Skeletal muscle satellite cell (primary cell): Measurements from ENCODE around the gene MYOF.
"Not testable (repeated sequence)": the region's sequence is repeated elsewhere in the genome, so short reads cannot be mapped to it uniquely, and the experiment has no call there.

Source experiments
- H3K27me3 ChIP-seq: 2 replicates; pipeline ENCODE4 v1.7.0; 2013; ENCODE audit warnings: low read length; ENCODE audit not compliant: control insufficient read depth, insufficient read depth
- H3K36me3 ChIP-seq: 2 replicates; pipeline ENCODE4 v1.7.0; 2013; ENCODE audit warnings: mild to moderate bottlenecking, control low read depth, low read length; ENCODE audit not compliant: insufficient read depth
- H3K4me1 ChIP-seq: 2 replicates; pipeline ENCODE4 v1.7.0; 2013; ENCODE audit warnings: low read length; ENCODE audit not compliant: control insufficient read depth, insufficient read depth
- H3K4me2 ChIP-seq: 2 replicates; pipeline ENCODE4 v1.7.0; 2013; ENCODE audit warnings: mild to moderate bottlenecking, low read length
- H3K4me3 ChIP-seq: 2 replicates; pipeline ENCODE4 v1.7.0; 2013; ENCODE audit warnings: low read length
- H3K9ac ChIP-seq: 2 replicates; pipeline ENCODE4 v1.7.0; 2013; ENCODE audit warnings: mild to moderate bottlenecking, low read depth, low read length, moderate library complexity
- H3K9me3 ChIP-seq: replicated peaks from 2 replicates; pipeline ENCODE4 v1.7.0; 2013; ENCODE audit warnings: mild to moderate bottlenecking, control low read depth, low read length

MYOF gene

DNA sequence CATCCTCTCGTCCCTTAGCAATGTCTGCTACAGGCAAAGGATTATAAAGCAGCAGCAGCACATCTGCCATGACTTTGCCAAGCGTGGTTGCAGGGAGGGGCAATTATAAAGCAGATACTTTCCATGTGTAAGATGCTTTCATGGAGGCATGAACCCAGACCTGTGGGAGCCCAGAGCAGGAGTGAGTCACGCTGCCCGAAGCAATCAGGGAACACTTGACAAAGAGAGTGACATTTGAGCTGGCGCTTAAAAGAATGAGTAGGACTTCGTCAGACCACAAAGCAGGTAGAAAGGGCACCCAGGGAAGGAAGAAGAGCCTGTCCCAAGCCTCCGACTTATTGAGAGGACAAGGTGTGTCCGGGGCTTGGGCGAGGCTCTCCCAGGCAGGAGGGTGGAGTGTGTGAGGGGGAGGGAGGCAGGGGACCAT lies 147.2 kb downstream of the MYOF start:
- Histone ChIP-seq H3K27me3 (no peaks in the 10 kb centered on the region), H3K4me1 (peaks cover 10% of the 10 kb centered on the region), H3K9me3 (no peaks in the 10 kb centered on the region), H3K4me3 (no peak overlapping the region), H3K4me2 (no peak overlapping the region), H3K9ac (no peak overlapping the region), H3K36me3 (peaks cover 89% of the 10 kb centered on the region)

DNA sequence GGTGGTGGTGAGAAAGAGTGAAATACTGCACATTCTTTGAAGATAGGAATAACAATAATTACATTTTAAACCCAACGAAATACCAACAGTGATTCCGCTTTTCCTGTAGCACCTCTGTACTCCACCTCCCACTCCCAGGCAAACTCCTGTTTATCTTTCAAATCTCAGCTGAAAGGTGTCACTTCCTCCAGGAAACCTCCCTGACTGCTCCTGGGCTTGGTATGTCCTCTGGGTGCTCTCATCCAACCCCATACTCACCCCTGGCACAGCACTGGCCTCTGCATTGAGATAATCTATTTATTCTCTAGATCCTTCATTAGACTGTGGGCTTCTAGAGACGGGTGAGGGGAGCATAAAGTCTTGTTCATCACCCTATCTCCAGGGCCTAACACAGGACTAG lies 148.0 kb downstream of the MYOF start:
- H3K27me3 ChIP-seq, result no peaks in the 10 kb centered on the region
- H3K36me3 ChIP-seq, result peaks cover 92% of the 10 kb centered on the region
- H3K9me3 ChIP-seq, result no peaks in the 10 kb centered on the region
- no peak overlapping the region for H3K4me2 ChIP-seq
- H3K9ac ChIP-seq, result no peak overlapping the region
- no peak overlapping the region for H3K4me3 ChIP-seq
- H3K4me1 ChIP-seq, result peaks cover 10% of the 10 kb centered on the region

DNA sequence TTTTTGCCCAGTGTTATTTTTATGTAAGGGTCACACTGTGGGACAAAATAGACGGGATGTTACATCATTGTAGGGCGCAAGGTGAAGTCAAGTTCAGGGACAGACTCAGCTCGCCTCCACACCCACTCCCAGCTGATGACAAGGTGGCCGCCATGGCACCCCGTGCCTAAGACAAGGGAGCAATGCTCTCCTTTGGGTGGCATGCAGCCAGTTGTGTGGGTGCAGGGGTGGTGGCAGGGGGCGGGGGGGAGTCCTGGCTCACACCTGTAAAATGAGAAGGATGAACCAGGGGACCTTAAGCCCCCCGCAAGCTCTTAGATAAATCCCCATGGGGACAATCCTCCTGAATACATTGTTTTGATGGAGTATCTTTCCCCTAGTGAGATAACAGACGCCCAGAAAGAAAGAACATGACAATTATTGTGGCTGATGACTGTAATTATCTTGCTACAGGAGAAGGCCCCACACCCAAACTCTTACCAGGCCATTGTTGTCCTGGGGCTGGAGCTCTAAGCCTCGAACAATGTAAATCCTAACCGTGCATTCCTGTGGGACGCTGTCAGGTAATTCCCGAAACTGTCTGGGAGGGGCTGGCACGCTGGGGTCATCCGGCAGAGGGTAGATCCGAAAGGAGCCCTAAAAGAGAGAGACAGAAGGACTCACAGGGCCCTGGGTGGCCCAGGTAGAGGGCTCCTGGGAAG lies 148.7 kb downstream of the MYOF start:
- H3K4me1 ChIP-seq, result peaks cover 10% of the 10 kb centered on the region
- H3K27me3 ChIP-seq, result no peaks in the 10 kb centered on the region
- no peak overlapping the region for H3K9ac ChIP-seq
- no peak overlapping the region for H3K4me2 ChIP-seq
- peaks cover 93% of the 10 kb centered on the region for H3K36me3 ChIP-seq
- no peaks in the 10 kb centered on the region for H3K9me3 ChIP-seq
- no peak overlapping the region for H3K4me3 ChIP-seq

DNA sequence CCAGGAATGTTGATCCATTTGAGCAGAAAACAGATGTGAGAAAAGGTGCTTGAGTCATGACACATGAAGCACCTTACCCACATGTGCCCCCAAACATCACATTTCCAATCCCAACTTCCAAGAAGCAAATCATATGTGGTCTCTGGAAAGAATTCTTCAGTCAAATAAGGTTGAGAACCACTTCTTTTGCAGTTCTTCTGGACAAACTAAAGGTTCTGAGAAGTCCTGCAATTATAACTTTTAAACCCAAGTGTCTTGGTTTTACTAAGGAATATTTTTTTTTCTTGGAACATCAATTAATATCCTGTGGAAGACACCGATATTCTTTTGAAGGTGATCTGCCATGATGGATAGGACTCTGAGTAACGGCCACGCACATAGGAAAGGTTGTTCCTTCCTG lies 151.3 kb downstream of the MYOF start:
- Histone ChIP-seq H3K9me3 (no peaks in the 10 kb centered on the region), H3K4me3 (no peak overlapping the region), H3K27me3 (no peaks in the 10 kb centered on the region), H3K36me3 (peaks cover 91% of the 10 kb centered on the region), H3K4me2 (no peak overlapping the region), H3K4me1 (peaks cover 10% of the 10 kb centered on the region), H3K9ac (no peak overlapping the region)

DNA sequence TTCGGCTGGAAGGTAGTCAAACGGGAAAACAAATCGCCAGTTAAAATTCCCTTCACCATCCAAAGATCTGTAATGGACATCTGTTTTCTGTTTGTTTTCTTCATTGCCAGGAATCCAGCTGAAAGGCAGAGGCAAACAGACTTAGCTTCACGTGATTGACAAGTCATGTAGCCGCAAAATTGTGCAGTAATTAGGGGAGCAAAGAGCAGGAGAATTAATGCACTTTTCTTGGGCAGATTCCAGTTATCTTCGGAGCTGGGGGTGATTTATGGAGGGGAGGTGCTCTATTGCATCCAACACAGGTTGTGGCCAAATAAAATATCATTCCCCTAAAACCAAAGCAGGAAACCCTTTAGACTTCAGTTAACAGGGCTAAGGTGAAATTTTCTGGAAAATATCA lies 162.2 kb downstream of the MYOF start:
- Histone ChIP-seq H3K9me3 (no peaks in the 10 kb centered on the region), H3K4me1 (no peaks in the 10 kb centered on the region), H3K4me2 (no peak overlapping the region), H3K4me3 (no peak overlapping the region), H3K27me3 (no peaks in the 10 kb centered on the region), H3K36me3 (peaks cover 94% of the 10 kb centered on the region), H3K9ac (no peak overlapping the region)

DNA sequence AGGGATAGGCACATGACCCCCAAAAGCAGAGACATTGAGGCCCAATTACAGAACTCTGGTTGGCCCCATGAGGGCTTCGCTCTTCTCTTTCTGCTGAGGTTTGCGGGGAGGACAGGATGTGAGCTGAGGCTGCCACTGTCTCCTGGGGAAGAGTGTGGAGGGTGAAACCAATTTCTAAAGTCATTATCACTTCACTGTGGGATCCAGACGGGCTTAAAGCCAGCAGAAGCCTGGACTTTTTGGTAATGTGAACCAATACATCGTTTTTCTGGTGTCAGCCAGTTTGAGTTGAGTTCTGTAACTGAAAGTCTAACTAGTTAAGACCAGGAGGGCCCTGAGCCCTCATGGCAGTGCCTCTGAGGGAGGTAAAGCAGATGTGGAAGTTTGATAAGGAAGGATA lies 163.0 kb downstream of the MYOF start:
- Histone ChIP-seq H3K4me1 (no peaks in the 10 kb centered on the region), H3K4me3 (no peak overlapping the region), H3K4me2 (no peak overlapping the region), H3K27me3 (no peaks in the 10 kb centered on the region), H3K9ac (no peak overlapping the region), H3K9me3 (no peaks in the 10 kb centered on the region), H3K36me3 (peaks cover 97% of the 10 kb centered on the region)

DNA sequence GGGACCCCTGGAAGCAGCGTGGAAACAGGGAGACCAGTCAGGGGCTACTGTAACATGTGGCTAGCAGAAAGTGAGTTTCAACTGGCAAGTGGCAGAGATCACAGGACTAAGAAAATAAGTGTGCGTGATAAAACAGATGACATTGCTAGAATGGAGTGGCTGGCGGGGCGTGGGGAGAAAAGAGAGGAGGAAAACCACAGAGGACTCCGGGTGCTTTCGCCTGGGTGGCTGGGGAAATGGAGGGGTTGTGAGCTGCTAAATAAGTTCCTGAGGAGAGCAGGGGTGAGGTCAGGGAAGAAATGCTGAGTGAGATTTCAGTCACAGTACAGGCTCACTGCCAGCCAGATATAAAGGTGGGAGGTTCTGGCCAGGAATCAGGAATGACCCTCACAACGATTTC lies 166.9 kb downstream of the MYOF start:
- no peak overlapping the region for H3K9ac ChIP-seq
- H3K36me3 ChIP-seq, result peaks cover 98% of the 10 kb centered on the region
- no peaks in the 10 kb centered on the region for H3K4me1 ChIP-seq
- no peak overlapping the region for H3K4me2 ChIP-seq
- H3K27me3 ChIP-seq, result no peaks in the 10 kb centered on the region
- no peaks in the 10 kb centered on the region for H3K9me3 ChIP-seq
- no peak overlapping the region for H3K4me3 ChIP-seq

DNA sequence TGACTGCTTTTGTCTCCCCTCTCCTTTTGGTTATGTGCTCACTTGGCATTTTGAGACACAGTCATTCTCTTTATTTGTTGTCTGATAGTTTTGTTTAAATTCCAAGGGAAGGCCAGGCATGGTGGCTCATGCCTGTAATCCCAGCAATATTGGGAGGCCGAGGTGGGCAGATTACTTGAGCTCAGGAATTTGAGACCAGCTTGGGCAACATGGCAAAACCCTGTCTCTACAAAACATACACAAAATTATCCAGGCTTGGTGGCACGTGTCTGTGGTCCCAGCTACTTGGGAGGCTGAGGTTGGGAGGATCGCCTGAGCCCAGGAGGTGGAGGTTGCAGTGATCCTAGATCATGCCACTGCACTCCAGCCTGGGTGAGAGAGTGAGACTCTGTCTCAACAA lies 167.5 kb downstream of the MYOF start:
- H3K36me3 ChIP-seq, result peaks cover 98% of the 10 kb centered on the region
- H3K9ac ChIP-seq, H3K4me1 ChIP-seq: not testable (repeated sequence)

DNA sequence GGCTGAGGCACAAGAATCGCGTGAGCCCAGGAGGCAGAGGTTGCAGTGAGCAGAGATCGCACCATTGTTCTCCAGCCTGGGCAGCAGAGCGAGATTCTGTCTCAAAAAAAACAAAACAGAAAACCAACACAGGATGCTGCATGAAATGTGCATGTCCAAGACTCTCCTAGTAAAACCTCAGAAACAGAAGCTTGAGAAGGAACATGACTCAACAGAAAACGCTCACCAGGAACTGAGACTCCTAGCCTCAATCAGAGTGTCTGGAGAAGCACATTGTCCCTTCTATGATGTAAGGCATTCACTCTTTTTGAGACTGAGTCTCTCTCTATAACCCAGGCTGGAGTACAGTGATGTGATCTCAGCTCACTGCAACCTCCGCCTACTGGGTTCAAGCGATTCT lies 168.3 kb downstream of the MYOF start:
- Histone ChIP-seq H3K4me3 (no peak overlapping the region), H3K4me2 (no peak overlapping the region), H3K9ac (no peak overlapping the region), H3K9me3 (no peaks in the 10 kb centered on the region), H3K27me3 (no peaks in the 10 kb centered on the region), H3K4me1 (peaks cover 12% of the 10 kb centered on the region), H3K36me3 (peaks cover 98% of the 10 kb centered on the region)

More for the DNA sequence above, 167.5 kb downstream of the MYOF start:
- H3K4me3 ChIP-seq, H3K27me3 ChIP-seq, H3K9me3 ChIP-seq, H3K4me2 ChIP-seq: not testable (repeated sequence)

DNA sequence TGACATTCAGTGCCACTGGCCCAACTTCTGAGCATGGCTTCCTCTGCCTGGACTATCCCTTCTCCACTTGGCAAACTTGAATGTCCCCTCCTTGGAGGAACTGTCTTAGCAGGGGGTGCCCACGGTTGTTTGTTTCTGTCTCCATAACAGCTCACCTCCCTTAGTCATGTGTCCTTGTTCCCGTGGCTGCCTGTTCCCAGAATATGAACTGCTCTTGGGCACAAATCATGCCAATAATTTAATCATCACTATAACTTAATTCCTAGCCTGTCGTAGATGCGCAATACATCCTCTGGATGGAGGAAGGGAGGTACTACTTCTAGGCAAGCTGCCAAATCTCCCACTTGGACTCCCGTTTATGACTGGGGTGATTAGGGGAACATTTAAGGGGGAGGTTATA lies 173.1 kb downstream of the MYOF start:
- H3K4me1 ChIP-seq, result peaks cover 12% of the 10 kb centered on the region
- H3K9ac ChIP-seq, result no peak overlapping the region
- H3K9me3 ChIP-seq, result no peaks in the 10 kb centered on the region
- H3K4me3 ChIP-seq, result no peak overlapping the region
- peaks cover 82% of the 10 kb centered on the region for H3K36me3 ChIP-seq
- H3K4me2 ChIP-seq, result no peak overlapping the region
- no peaks in the 10 kb centered on the region for H3K27me3 ChIP-seq

DNA sequence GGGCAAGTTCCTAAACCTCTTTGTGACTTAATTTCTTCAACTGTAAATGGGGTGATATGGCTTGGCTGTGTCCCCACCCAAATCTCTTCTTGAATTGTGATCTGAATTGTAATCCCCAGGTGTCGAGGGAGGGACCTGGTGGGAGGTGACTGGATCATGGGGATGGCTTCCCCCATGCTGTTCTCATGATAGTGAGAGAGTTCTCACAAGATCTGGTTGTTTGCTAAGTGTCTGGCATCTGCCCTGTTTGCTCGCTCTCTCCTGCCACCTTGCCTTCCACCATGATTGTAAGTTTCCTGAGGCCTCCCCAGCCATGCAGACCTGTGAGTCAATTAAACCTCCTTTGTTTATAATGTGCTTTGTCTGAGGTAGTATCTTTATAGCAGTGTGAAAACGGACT lies 177.0 kb downstream of the MYOF start:
- no peaks in the 10 kb centered on the region for H3K9me3 ChIP-seq
- peaks cover 12% of the 10 kb centered on the region for H3K4me1 ChIP-seq
- no peak overlapping the region for H3K9ac ChIP-seq
- H3K36me3 ChIP-seq, result peaks cover 59% of the 10 kb centered on the region
- no peaks in the 10 kb centered on the region for H3K27me3 ChIP-seq
- H3K4me2 ChIP-seq, result no peak overlapping the region
- H3K4me3 ChIP-seq, result no peak overlapping the region

DNA sequence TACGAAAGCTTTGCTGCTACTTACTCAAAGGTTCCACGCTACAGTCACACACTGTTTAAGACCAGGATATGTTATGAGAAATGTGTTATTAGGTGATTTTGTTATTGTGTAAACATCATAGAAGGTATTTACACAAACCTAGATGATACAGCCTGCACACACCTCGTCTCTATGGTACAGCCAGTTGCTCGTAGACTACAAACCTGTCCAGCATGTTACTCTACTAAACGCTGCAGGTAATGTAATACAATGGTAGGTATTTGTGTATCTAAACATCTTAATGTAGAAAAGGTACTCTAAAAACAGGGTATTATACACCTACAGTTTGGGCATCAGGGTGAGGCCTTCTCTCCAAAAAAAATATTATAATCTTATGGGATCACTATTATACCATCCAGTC lies 181.2 kb downstream of the MYOF start:
- Histone ChIP-seq H3K4me1 (no peaks in the 10 kb centered on the region), H3K4me2 (no peak overlapping the region), H3K9me3 (no peaks in the 10 kb centered on the region), H3K4me3 (no peak overlapping the region), H3K9ac (no peak overlapping the region), H3K27me3 (no peaks in the 10 kb centered on the region), H3K36me3 (peaks cover 32% of the 10 kb centered on the region)
